ENCODE measurements around the gene CMA1.
"Not testable (repeated sequence)": the region's sequence is repeated elsewhere in the genome, so short reads cannot be mapped to it uniquely, and the experiment has no call there.

The CMA1 gene

DNA sequence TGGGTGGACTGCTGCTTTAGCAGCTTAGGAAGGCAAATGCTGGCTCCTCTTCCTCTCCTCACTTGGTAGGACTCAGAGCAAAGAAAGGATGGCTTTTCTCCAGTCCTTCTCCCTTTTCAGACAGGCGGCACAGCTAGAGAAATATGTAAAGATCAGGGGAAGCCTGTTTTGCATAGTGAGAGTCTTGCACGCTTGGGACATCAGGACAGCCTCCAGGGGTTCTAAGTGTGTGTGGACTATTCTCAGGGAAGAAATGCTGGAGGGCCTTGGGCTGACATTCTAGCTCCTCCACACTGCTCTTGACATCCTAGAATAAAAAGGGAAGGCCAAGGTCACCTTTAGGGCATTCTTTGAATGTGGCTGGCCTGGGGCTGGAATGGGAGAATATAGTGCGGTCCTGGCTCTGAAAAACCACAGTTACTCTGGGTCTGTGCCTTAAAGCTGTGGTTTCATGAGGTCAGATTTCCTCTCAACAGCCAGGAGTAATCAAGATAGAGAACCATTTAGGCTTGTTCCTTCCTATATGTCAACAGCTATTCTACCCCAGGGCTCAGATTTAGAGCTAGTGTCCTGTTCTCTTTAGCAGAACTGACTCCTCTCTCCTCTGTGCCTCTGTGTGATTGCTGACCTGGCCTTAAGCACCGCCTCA lies 24.3 kb downstream of the CMA1 start:
- Mint-ChIP-seq H3K27ac (no peak overlapping the region), H3K4me3 (no peak overlapping the region), H3K36me3 (peaks cover 0 to 2% of the 10 kb centered on the region in 2 donors), H3K4me1 (peaks cover 14 to 21% of the 10 kb centered on the region in 2 donors), H3K9me3 (peaks cover 0 to under 1% of the 10 kb centered on the region in 2 donors), H3K27me3 (peaks cover 3 to 6% of the 10 kb centered on the region in 2 donors)
- no peak for DNase-seq
- peak; percentile 56 to 57 for ATAC-seq (replicated peaks)

DNA sequence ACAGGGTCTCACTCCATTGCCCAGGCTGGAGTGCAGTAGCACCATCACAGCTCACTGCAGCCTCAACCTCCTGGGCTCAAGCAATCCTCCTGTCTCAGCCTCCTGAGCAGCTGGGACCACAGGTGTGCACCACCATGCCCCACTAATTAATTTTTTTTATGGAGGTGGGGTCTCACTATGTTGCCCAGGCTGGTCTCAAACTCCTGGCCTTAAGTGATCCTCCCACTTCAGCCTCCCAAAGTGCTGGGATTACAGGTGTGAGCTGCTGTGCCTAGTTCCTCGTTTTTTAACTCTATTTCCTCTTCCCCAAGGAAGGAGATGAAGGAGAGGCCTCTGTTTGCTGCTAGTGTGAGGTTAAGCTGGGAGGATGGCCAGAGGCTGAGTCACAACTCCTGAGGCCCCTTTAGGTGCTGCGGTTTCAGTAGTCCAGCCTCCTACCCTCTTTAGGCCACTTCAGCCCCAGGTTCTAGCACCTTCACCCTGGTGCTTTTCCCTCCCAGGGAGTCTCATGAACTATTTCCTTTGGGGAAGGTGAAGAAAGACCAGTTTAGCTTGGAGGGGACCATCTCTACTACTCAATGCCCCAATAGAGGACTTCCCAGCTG lies 25.3 kb downstream of the CMA1 start:
- not testable (repeated sequence) for DNase-seq

DNA sequence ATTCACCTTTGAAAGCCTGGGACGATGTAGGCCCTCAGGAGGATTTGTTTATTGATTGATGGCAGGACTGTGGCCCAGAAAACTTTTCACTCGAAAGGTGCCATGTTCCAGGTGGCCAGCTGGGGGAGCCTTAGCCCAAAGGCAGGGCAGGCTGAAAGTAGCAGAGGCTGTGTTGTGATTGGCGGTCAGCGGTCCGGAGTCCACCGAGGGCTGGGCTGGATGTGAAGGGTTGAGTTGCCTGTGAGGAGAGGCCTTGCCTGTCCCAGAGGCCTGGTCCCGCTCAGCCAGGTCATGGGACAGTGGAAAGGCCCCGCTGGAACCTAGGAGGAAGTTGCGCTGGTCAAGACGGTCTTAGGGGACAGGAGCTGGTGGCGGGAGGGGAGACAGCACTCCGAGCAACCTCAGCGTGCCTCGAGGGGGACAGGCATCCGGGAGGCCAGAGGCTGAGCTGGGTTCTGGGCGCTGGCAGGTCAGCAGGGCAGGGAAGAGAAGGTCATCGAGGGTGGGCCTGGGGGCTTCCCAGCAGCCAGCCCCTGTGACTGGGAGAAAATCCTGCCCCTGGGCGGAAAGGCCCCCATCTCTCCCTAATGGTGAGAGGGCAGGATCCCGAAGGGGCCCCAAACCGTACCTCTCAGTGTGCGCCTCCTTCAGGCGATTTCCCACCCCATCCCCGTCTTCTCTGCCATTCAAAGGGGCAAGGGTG lies 26.3 kb downstream of the CMA1 start:
- Mint-ChIP-seq H3K27me3 (peaks cover 3 to 6% of the 10 kb centered on the region in 2 donors), H3K9me3 (peaks cover 0 to 1% of the 10 kb centered on the region in 2 donors), H3K4me1 (peaks cover 16 to 21% of the 10 kb centered on the region in 2 donors), H3K4me3 (peak overlapping the region; percentile 80 to 81), H3K36me3 (peaks cover 0 to 3% of the 10 kb centered on the region in 2 donors), H3K27ac (peak overlapping the region; percentile 72)
- DNase-seq (peak; percentile 42), ATAC-seq (replicated peaks) (peak; percentile 85 to 88)

More for the DNA sequence above, 25.3 kb downstream of the CMA1 start:
- not testable (repeated sequence) for ATAC-seq (replicated peaks); H3K27me3 Mint-ChIP-seq; H3K27ac Mint-ChIP-seq; H3K36me3 Mint-ChIP-seq; H3K9me3 Mint-ChIP-seq; H3K4me3 Mint-ChIP-seq
- peaks cover 16 to 21% of the 10 kb centered on the region in 2 donors for H3K4me1 Mint-ChIP-seq

DNA sequence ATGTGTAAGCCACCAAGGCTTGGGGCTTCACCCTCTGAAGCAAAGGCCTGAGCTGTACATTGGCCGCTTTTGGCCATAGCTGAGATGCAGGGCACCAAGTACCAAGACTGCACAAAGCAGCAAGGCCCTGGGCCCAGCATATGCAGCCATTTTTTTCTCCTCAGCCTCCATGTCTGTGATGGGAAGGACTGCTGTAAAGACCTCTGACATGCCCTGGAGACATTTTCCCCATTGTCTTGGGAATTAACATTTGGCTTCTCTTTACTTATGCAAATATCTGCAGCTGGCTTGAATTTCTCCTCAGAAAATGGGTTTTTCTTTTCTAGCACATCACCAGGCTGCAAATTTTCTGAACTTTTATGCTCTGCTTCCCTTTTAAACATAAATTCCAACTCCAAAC lies 28.1 kb downstream of the CMA1 start:
- not testable (repeated sequence) for H3K4me3 Mint-ChIP-seq; DNase-seq; H3K27ac Mint-ChIP-seq; H3K27me3 Mint-ChIP-seq; H3K36me3 Mint-ChIP-seq; H3K9me3 Mint-ChIP-seq; ATAC-seq (replicated peaks)
- H3K4me1 Mint-ChIP-seq, result peaks cover 16 to 21% of the 10 kb centered on the region in 2 donors

DNA sequence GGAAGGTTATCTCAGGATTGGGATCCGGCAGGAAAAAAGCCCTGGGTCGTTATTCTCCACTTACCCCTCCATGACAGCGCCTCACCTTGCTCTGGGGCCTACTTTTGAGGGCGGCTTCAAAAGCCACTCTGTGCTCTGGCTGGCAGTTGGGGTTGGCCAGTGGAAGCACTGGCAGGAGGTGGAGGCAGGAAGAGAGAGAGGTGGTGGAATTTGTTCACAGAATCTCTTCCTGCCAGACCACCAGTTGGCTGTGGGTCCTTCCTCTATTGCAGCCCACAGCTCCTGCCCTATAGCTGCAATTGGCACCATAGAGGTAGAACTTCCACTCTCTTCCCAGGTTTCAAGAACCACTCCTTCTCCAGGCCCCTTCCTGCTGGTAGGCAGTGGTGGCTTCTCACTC lies 32.8 kb downstream of the CMA1 start:
- ATAC-seq (replicated peaks) (no peak), DNase-seq (no peak)
- Mint-ChIP-seq H3K9me3 (peaks cover 0 to 1% of the 10 kb centered on the region in 2 donors), H3K4me1 (peaks cover 0 to 2% of the 10 kb centered on the region in 2 donors), H3K4me3 (no peak overlapping the region), H3K27me3 (peaks cover 7 to 11% of the 10 kb centered on the region in 2 donors), H3K36me3 (peaks cover 10 to 19% of the 10 kb centered on the region in 2 donors), H3K27ac (no peak overlapping the region)

DNA sequence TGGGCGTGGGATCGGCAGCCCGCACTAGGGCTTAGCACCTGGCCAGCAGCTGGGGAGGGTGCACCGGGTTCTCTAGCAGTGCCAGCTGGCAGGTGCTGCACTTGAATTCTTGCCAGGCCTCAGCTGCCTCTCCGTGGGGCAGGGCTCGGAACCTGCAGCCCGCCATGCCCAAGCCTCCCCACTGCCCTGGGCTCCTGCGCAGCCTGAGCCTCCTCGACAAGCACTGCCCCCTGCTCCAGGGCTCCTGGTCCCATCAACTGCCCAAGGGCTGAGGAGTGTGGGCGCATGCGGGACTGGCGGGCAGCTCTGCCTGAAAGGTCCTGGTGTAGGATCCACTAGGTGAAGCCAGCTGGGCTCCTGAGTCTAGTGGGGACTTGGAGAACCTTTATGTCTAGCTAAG lies 34.9 kb downstream of the CMA1 start:
- H3K9me3 Mint-ChIP-seq, result no peaks in the 10 kb centered on the region
- H3K27me3 Mint-ChIP-seq, result peaks cover 7 to 11% of the 10 kb centered on the region in 2 donors
- no peak for ATAC-seq (replicated peaks)
- H3K36me3 Mint-ChIP-seq, result peaks cover 10 to 16% of the 10 kb centered on the region in 2 donors
- no peak overlapping the region for H3K27ac Mint-ChIP-seq
- H3K4me1 Mint-ChIP-seq, result peaks cover 0 to 2% of the 10 kb centered on the region in 2 donors
- no peak overlapping the region for H3K4me3 Mint-ChIP-seq
- DNase-seq, result no peak

DNA sequence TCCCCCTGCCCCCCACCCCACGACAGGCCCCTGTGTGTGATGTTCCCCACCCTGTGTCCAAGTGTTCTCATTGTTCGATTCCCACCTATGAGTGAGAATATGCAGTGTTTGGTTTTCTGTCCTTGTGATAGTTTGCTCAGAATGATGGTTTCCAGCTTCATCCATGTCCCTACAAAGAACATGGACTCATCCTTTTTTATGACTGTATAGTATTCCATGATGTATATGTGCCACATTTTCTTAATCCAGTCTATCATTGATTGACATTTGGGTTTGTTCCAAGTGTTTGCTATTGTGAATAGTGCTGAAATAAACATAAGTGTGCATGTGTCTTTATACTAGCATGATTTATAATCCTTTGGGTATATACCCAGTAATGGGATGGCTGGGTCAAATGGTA lies 37.6 kb downstream of the CMA1 start:
- ATAC-seq (replicated peaks); H3K27ac Mint-ChIP-seq; H3K4me1 Mint-ChIP-seq; H3K9me3 Mint-ChIP-seq; DNase-seq; H3K4me3 Mint-ChIP-seq: not testable (repeated sequence)
- H3K27me3 Mint-ChIP-seq, result peaks cover 7 to 11% of the 10 kb centered on the region in 2 donors
- peaks cover 10 to 18% of the 10 kb centered on the region in 2 donors for H3K36me3 Mint-ChIP-seq

DNA sequence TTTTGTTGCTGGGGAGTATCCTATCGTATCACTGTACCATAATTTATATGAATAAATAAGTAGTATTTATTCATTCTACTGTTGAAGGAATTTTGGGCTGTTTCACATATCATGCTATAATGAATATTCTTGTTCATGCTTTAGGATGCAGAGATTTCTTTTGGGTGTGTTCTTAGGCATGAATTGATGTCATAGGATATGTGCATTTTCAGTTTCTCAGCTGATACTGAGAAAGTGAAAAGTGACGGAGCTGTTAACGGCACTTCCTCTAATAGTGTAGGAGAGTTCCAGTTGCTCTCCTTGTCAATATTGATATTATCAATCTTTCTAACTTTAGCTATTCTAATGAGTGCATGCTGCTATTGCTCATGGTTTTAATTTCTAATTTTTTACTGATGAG lies 42.3 kb downstream of the CMA1 start:
- Mint-ChIP-seq H3K4me1 (peaks cover 2 to 15% of the 10 kb centered on the region in 2 donors), H3K4me3 (no peak overlapping the region), H3K27ac (no peak overlapping the region), H3K27me3 (peaks cover 3 to 5% of the 10 kb centered on the region in 2 donors), H3K9me3 (no peaks in the 10 kb centered on the region), H3K36me3 (peaks cover 7 to 10% of the 10 kb centered on the region in 2 donors)
- ATAC-seq (replicated peaks) (no peak), DNase-seq (no peak)

DNA sequence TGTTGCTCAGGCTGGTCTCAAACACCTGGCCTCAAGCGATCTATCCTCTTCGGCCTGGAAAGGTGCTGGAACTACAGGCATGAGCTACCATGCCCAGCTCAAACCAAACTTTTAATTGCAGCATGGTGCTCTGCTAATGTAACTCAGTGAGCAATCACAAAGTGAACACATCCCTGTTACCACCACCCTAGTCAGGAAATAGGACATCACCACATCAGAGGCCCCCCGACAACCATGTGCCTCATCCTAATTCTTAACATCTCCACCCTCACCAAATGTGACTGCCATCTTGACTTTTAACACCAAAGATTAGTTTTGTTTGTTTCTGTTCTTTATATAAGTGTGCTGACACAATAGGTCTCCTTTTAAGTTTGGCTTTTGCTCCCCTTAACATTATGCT lies 42.7 kb downstream of the CMA1 start:
- peaks cover 2 to 15% of the 10 kb centered on the region in 2 donors for H3K4me1 Mint-ChIP-seq
- DNase-seq, result no peak
- peaks cover 0 to under 1% of the 10 kb centered on the region in 2 donors for H3K27me3 Mint-ChIP-seq
- H3K9me3 Mint-ChIP-seq, result no peaks in the 10 kb centered on the region
- ATAC-seq (replicated peaks), result no peak
- no peak overlapping the region for H3K4me3 Mint-ChIP-seq
- H3K36me3 Mint-ChIP-seq, result peaks cover 6 to 8% of the 10 kb centered on the region in 2 donors
- no peak overlapping the region for H3K27ac Mint-ChIP-seq

DNA sequence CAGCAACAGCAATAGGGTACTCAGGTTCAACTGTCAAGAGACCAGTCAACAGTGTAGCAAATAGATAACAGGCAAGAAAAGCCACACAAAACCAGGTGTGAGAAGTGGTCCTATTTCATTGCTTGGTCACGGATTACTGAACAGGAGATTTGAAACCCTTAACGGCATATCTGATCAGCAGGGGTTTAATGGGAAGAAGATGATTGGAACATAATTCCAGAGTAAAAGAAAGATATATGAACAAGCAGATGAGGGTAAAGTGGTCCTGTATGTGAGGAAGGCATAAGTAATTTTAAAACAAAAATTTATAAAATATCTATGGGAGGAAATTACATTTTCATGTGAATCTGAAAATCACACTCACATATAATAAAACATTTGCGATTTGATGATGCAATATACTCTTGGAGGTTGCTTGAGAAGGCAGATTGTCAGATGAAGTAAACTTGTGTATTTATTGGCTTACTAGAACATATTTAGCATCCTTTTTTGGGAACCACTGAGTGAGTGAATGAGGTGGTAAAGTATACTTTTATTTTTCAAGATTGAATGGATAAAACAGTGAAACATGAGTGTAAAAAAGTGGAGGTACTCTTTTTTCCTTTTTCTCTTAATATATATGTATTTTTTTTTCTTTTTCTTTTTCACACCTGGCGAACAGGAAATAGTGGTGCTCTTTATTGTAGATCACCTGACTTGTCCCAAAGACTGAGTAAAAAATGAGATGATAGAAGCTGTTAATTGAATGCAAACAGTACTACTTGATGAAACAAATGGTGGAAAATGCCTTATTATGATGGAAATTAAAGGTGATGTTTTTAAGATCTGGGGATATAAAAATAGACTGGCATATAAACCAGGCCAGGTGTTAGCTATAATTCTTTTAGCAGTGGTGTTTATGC lies 43.9 kb downstream of the CMA1 start:
- Mint-ChIP-seq H3K4me3 (no peak overlapping the region), H3K9me3 (no peaks in the 10 kb centered on the region), H3K36me3 (peaks cover 6 to 8% of the 10 kb centered on the region in 2 donors), H3K27me3 (no peaks in the 10 kb centered on the region), H3K27ac (no peak overlapping the region), H3K4me1 (peaks cover 2 to 15% of the 10 kb centered on the region in 2 donors)
- ATAC-seq (replicated peaks) (no peak), DNase-seq (no peak)

DNA sequence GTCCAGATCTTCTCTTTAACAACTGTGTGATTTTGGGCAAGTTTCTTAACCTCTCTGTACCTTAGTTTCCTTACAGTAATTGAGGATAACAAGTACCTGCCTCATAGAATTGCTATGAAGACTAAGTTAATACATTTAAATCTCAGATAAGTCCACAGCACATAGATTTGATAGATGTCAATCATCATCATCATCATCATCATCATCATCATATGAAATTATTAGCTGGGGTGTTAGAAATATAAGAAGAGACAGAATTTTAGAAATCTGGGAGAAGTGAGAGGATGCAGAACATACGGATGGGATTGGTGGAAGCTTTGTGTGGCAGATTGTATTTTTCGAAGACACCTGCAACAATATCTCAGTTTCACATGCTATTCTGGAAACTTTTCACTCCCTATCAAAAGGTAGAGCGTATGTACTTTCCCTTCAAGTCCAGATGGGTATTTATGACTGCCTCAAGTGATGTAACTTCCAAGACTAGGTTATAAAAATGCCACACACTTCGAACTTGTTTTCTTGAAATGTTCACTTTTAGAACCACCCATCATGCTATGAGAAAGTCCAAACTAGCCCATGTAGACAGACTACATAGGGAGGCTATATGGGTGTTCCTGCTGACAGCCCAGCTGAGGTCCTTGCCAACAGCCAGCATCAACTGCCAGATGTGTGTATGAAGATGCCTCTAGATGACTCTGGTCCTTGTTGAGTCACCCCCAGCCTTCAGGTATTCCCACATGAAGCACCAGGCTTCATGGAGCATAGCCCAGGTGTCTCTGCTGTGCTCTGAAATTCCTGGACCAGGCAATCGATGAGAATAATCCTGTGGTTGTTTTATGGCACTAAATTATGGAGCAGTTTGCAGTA lies 44.8 kb downstream of the CMA1 start:
- Mint-ChIP-seq H3K4me3 (no peak overlapping the region), H3K9me3 (no peaks in the 10 kb centered on the region), H3K27ac (no peak overlapping the region), H3K27me3 (no peaks in the 10 kb centered on the region), H3K36me3 (peaks cover 6 to 8% of the 10 kb centered on the region in 2 donors), H3K4me1 (peaks cover 2 to 15% of the 10 kb centered on the region in 2 donors)
- peak in 1 of 2 donors; percentile 51 for ATAC-seq (replicated peaks)
- DNase-seq, result no peak

DNA sequence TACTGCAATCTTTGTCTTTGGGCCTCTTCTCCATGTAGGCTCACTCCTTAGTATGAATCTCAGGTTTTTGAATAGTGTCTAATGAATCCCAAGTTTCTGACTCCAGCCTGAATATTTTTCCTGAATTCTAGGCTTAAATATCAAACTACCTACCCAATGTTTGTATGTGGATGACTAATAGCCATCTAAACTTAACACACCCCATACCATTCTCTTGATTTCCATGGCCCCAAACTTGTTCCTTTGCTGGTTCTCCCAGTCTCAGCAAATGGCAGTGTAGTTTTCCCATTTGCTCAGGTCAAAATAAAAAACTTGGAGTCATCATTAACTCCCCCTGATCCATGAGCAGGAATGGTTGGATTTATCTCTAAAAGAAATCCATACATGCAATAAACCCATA lies 46.7 kb downstream of the CMA1 start:
- no peak overlapping the region for H3K27ac Mint-ChIP-seq
- no peaks in the 10 kb centered on the region for H3K27me3 Mint-ChIP-seq
- peaks cover 2 to 15% of the 10 kb centered on the region in 2 donors for H3K4me1 Mint-ChIP-seq
- no peak overlapping the region for H3K4me3 Mint-ChIP-seq
- DNase-seq, result no peak
- H3K36me3 Mint-ChIP-seq, result peaks cover 9 to 15% of the 10 kb centered on the region in 2 donors
- no peak for ATAC-seq (replicated peaks)
- H3K9me3 Mint-ChIP-seq, result no peaks in the 10 kb centered on the region

DNA sequence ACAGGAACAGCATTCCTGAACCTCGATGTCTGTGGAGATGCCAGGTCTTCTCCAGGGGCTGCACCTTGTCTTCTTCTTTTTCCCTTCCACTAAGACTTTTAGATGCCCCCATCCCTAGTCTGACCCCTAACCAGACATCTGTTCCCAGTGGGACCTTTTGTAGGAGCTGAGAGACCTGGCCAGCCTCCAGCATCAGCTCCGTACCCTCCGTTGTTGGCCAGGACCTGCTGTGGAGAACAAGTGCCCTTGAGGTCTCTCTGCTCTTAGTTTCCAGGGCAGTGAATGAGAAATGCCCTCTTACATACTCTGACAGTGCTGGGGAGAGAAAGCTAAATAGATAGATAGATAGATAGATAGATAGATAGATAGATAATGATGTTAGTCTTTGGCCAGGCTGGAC lies 48.7 kb downstream of the CMA1 start:
- Mint-ChIP-seq H3K4me3 (no peak overlapping the region), H3K4me1 (peaks cover 0 to 12% of the 10 kb centered on the region in 2 donors), H3K27ac (no peak overlapping the region), H3K36me3 (peaks cover 10 to 13% of the 10 kb centered on the region in 2 donors), H3K9me3 (no peaks in the 10 kb centered on the region), H3K27me3 (no peaks in the 10 kb centered on the region)
- DNase-seq, result no peak
- ATAC-seq (replicated peaks), result no peak
